Liver (tissue), 9 donors: Measurements from ENCODE around the gene MARCHF2. TPM values are rescaled to one million over a fixed set of nuclear protein-coding genes. Genes with fewer than 3 reads are reported as not detected.

Experiments
- DNase-seq: peaks from one replicate; pipeline ENCODE4 v3.0.0-alpha.2; 2017; ENCODE audit warnings: low spot score
- H3K27ac ChIP-seq, 2 donors: one replicate each; pipeline ENCODE4 v1.7.0; 2013; ENCODE audit warnings: inconsistent platforms in 2 of 2, low read length in 2 of 2, control low read depth in 1 of 2, low read depth in 1 of 2, mild to moderate bottlenecking in 1 of 2
- H3K27me3 ChIP-seq, 4 donors: one replicate each; pipeline versions ENCODE4 v1.6.1 to v1.7.0; 2013; ENCODE audit warnings: low read length in 3 of 4, inconsistent platforms in 1 of 4, mild to moderate bottlenecking in 1 of 4, moderate library complexity in 1 of 4; ENCODE audit not compliant: control insufficient read depth in 4 of 4, insufficient read depth in 4 of 4
- H3K36me3 ChIP-seq, 4 donors: one replicate each; pipeline versions ENCODE4 v1.6.1 to v1.7.0; 2013; ENCODE audit warnings: low read length in 3 of 4, mild to moderate bottlenecking in 3 of 4, low read depth in 1 of 4, moderate library complexity in 1 of 4; ENCODE audit not compliant: control insufficient read depth in 4 of 4, insufficient read depth in 3 of 4
- H3K4me1 ChIP-seq, 4 donors: one replicate each; pipeline versions ENCODE4 v1.6.1 to v1.7.0; 2013; ENCODE audit warnings: low read length in 3 of 4, mild to moderate bottlenecking in 3 of 4, moderate library complexity in 1 of 4; ENCODE audit not compliant: control insufficient read depth in 4 of 4, insufficient read depth in 4 of 4
- H3K4me3 ChIP-seq, 3 donors: one replicate each; pipeline versions ENCODE4 v1.6.1 to v1.7.0; 2013; ENCODE audit warnings: low read length in 3 of 3, control low read depth in 1 of 3, low read depth in 1 of 3, mild to moderate bottlenecking in 1 of 3
- H3K9ac ChIP-seq, 2 donors: one replicate each; pipeline ENCODE4 v1.7.0; 2013; ENCODE audit warnings: low read length in 2 of 2, mild to moderate bottlenecking in 2 of 2, moderate library complexity in 2 of 2, control low read depth in 1 of 2, low read depth in 1 of 2
- H3K9me3 ChIP-seq, 4 donors: one replicate each; pipeline versions ENCODE4 v1.6.1 to v1.7.0; 2013; ENCODE audit warnings: low read length in 3 of 4; ENCODE audit not compliant: control insufficient read depth in 4 of 4
- ATF3 ChIP-seq: IDR thresholded peaks from 2 replicates; pipeline ENCODE4 v1.6.1; 2016; ENCODE audit warnings: antibody characterized with exemption
- CTCF ChIP-seq: fragments of 150-350 bp; IDR thresholded peaks from 2 replicates; pipeline ENCODE4 v1.5.1; 2017; ENCODE audit warnings: improper control_type of control experiment, low read depth, low read length; ENCODE audit not compliant: missing input control
- HNF4A ChIP-seq, 2 donors: conservative IDR thresholded peaks; 2 replicates each; pipeline ENCODE4 v1.6.1; 2016; ENCODE audit warnings: antibody characterized with exemption in 2 of 2, mild to moderate bottlenecking in 2 of 2
- REST ChIP-seq: IDR thresholded peaks from 2 replicates; pipeline ENCODE4 v1.6.1; 2016; ENCODE audit warnings: antibody characterized with exemption, mild to moderate bottlenecking
- RXRA ChIP-seq, 2 donors: IDR thresholded peaks; 2 replicates each; pipeline ENCODE4 v1.6.1; 2017 to 2018; ENCODE audit warnings: antibody characterized with exemption in 2 of 2, mild to moderate bottlenecking in 1 of 2
- WGBS: extraction: QIAGEN DNeasy Blood & Tissue Kit; methylation state at CpG from one replicate; pipeline ENCODE4 v1.1.7; 2013; 5-methylcytosine and 5-hydroxymethylcytosine counted together
- polyA plus RNA-seq, 2 donors: library from polyadenylated mRNA; stranded (reverse) in 1 of 2; unstranded in 1 of 2; fragments of 200-250 nt in 1 of 2; fragments of >200 nt in 1 of 2; fragmentation: Nextera tagmentation in 1 of 2; extraction: Ambion mirVana in 1 of 2; gene quantifications; one replicate each; pipeline versions ENCODE4 v1.2.1 to v1.2.3, GENCODE V29; 2013 to 2015
- total RNA-seq, 2 donors: library from RNA; depleted of rRNA; stranded (reverse); fragments of >200 nt; gene quantifications; one replicate each; pipeline ENCODE4 v1.2.3, GENCODE V29; 2014
- donor health status: healthy.
- donor health status: healthy.
- donor health status: healthy.
- donor health status: healthy.
- donor health status: healthy.

Gene MARCHF2
- total and polyA plus RNA-seq, 4 donors = 21.6 to 89.5 (median 58.8) TPM

- Histone ChIP-seq H3K4me1 (peaks cover 19 to 62% (median 43%) of the 10 kb centered on the region in 4 donors), H3K36me3 (peaks cover 5 to 12% (median 8%) of the 10 kb centered on the region in 4 donors), H3K9ac (no peak overlapping the region), H3K27me3 (no peaks in the 10 kb centered on the region), H3K9me3 (no peaks in the 10 kb centered on the region), H3K27ac (peak overlapping the region; percentile 34 to 63), H3K4me3 (no peak overlapping the region)
- 64% methylated on average over 19 of the region's 19 CpGs for WGBS
- TF ChIP-seq REST (no peak), RXRA (IDR thresholded peaks at IDR 0.05) (peak in 1 of 2 donors; percentile 36), CTCF (no peak)
- DNase-seq = no peak
These were observed 42.7 kb upstream of the MARCHF2 start for GRCh38 chr19:8370176-8371010.

- Histone ChIP-seq H3K9me3 (no peaks in the 10 kb centered on the region), H3K9ac (no peak overlapping the region), H3K27me3 (no peaks in the 10 kb centered on the region), H3K27ac (peak overlapping the region; percentile 34 to 63), H3K4me3 (no peak overlapping the region), H3K36me3 (peaks cover 5 to 12% (median 8%) of the 10 kb centered on the region in 4 donors), H3K4me1 (peaks cover 19 to 55% (median 36%) of the 10 kb centered on the region in 4 donors)
- no peak for DNase-seq
- 71% methylated on average over 28 of the region's 28 CpGs for whole genome bisulfite sequencing
- TF ChIP-seq ATF3 (no peak), HNF4A (conservative IDR thresholded peaks at IDR 0.05) (peak in 1 of 2 donors; percentile 17)
These were observed 41.9 kb upstream of the MARCHF2 start for GRCh38 chr19:8371011-8371804.
